Spleen (tissue), 11 donors: ENCODE results near the gene SEMA5A. TPM values are rescaled to one million over a fixed set of nuclear protein-coding genes. Genes with fewer than 3 reads are reported as not detected.

Experiments
- DNase-seq: peaks from one replicate; pipeline ENCODE4 v3.0.0-alpha.2; 2020
- H3K27ac ChIP-seq, 8 donors: fragments of 200-600 bp; sonication (generic) in 7 of 8; 1 replicate in 4 of 8; 2 replicates in 4 of 8; pipeline versions ENCODE4 v1.5.0 to v1.8.0; 2016 to 2021; ENCODE audit warnings: inconsistent platforms in 4 of 8, mild to moderate bottlenecking in 4 of 8, moderate library complexity in 1 of 8
- H3K27me3 ChIP-seq, 7 donors: fragments of 200-600 bp; sonication (generic) in 6 of 7; replicated peaks in 1 of 7; 1 replicate in 4 of 7; 2 replicates in 3 of 7; pipeline versions ENCODE4 v1.5.0 to v1.8.0; 2016 to 2021; ENCODE audit warnings: inconsistent platforms in 3 of 7, mild to moderate bottlenecking in 1 of 7
- H3K36me3 ChIP-seq, 6 donors: fragments of 200-600 bp; sonication (generic) in 5 of 6; 1 replicate in 4 of 6; 2 replicates in 2 of 6; pipeline versions ENCODE4 v1.5.0 to v1.8.0; 2016 to 2021; ENCODE audit warnings: inconsistent platforms in 2 of 6
- H3K4me1 ChIP-seq, 6 donors: fragments of 200-600 bp; sonication (generic) in 5 of 6; 1 replicate in 3 of 6; 2 replicates in 3 of 6; pipeline versions ENCODE4 v1.5.0 to v1.8.0; 2016 to 2021; ENCODE audit warnings: inconsistent platforms in 3 of 6
- H3K4me3 ChIP-seq, 8 donors: fragments of 200-600 bp; sonication (generic) in 7 of 8; 1 replicate in 4 of 8; 2 replicates in 4 of 8; pipeline versions ENCODE4 v1.5.0 to v1.8.0; 2016 to 2021; ENCODE audit warnings: inconsistent platforms in 4 of 8, mild to moderate bottlenecking in 4 of 8, moderate library complexity in 2 of 8
- H3K9me3 ChIP-seq, 8 donors: fragments of 200-600 bp; sonication (generic) in 7 of 8; 1 replicate in 4 of 8; 2 replicates in 4 of 8; pipeline versions ENCODE4 v1.5.0 to v1.8.0; 2016 to 2021; ENCODE audit warnings: inconsistent platforms in 4 of 8
- CTCF ChIP-seq, 11 experiments: fragments of 200-600 bp in 7 of 11; fragments of 450-650 bp in 4 of 11; sonication (generic) in 4 of 11; IDR thresholded peaks in 8 of 11; conservative IDR thresholded peaks in 3 of 11; 1 replicate in 7 of 11; 2 replicates in 4 of 11; pipeline versions ENCODE4 v1.4.0 to v1.8.0; 2016 to 2021; ENCODE audit warnings: antibody characterized with exemption in 11 of 11, inconsistent platforms in 4 of 11, mild to moderate bottlenecking in 1 of 11
- POLR2A ChIP-seq, 3 donors: fragments of 450-650 bp; IDR thresholded peaks; one replicate each; pipeline ENCODE4 v1.5.1; 2017; ENCODE audit warnings: antibody characterized with exemption in 3 of 3, mild to moderate bottlenecking in 1 of 3
- POLR2AphosphoS5 ChIP-seq, 3 donors: sonication (generic); formaldehyde crosslinking; IDR thresholded peaks; one replicate each; pipeline ENCODE4 v1.5.1; 2017; ENCODE audit warnings: antibody characterized with exemption in 3 of 3
- WGBS, 5 donors: extraction: QIAGEN DNeasy Blood & Tissue Kit in 3 of 5; methylation state at CpG; one replicate each; pipeline versions ENCODE4 v1.1.5 to v1.1.7; 2013 to 2018; 5-methylcytosine and 5-hydroxymethylcytosine counted together
- intact Hi-C: fragments of 100-400 bp; cut with DNase I; formaldehyde crosslinking; loops from one replicate; pipeline ENCODE4 v1.15.0; 2023; ENCODE audit warnings: low total_unique reads
- polyA plus RNA-seq, 3 donors: library from polyadenylated mRNA; stranded (reverse); fragments of 200-250 nt; gene quantifications; one replicate each; pipeline ENCODE4 v1.2.1, GENCODE V29; 2013
- total RNA-seq, 7 donors: library from RNA; depleted of rRNA in 3 of 7; stranded (reverse); fragments of >200 nt in 3 of 7; fragmentation: NEBNext Ultra II Directional in 4 of 7; extraction: Animal tissue kit (Norgen Biotek cat#: 25700) in 4 of 7; gene quantifications; one replicate each; pipeline versions ENCODE4 v1.1.0 to v1.2.1, GENCODE V29; 2016 to 2021
- donor health status: healthy with polysubstance abuse.
- donor health status: DM: no; HTN: no; CAD: no; lungs with moderate emphysema.
- donor health status: DM: no; HTN: no; CAD: no.
- donor health status: Bipolar disorder and iron deficiency.
- donor health status: healthy.
- donor health status: DM: no; HTN: no; CAD: no.
- donor health status: DM: yes; HTN: yes; CAD: no.

SEMA5A gene
- total and polyA plus RNA-seq, 10 donors: 1.4 to 30.9 (median 13.1) TPM

GRCh38 chr5:9340085-9340484 lies 205.8 kb downstream of the SEMA5A start:
- Histone ChIP-seq H3K4me3 (no peak overlapping the region), H3K9me3 (no peaks in the 10 kb centered on the region), H3K27me3 (no peaks in the 10 kb centered on the region), H3K36me3 (no peaks in the 10 kb centered on the region), H3K27ac (no peak overlapping the region), H3K4me1 (no peaks in the 10 kb centered on the region)
- WGBS, 5 donors: 74 to 91% (median 85%) methylated on average over 2 of the region's 2 CpGs
- no peak for TF ChIP-seq CTCF (IDR thresholded peaks at IDR 0.05 in 8 of 11, conservative IDR thresholded peaks at IDR 0.05 in 3 of 11)
- TF ChIP-seq POLR2A (IDR thresholded peaks at IDR 0.05): no peak
- TF ChIP-seq POLR2AphosphoS5 (IDR thresholded peaks at IDR 0.05): no peak
- intact Hi-C loops: no loop called here
- no peak for DNase-seq

GRCh38 chr5:9339206-9339818 lies 206.6 kb downstream of the SEMA5A start:
- TF ChIP-seq CTCF (IDR thresholded peaks at IDR 0.05 in 8 of 11, conservative IDR thresholded peaks at IDR 0.05 in 3 of 11): no peak
- no peak for TF ChIP-seq POLR2AphosphoS5 (IDR thresholded peaks at IDR 0.05)
- no peak for TF ChIP-seq POLR2A (IDR thresholded peaks at IDR 0.05)
- intact Hi-C loops: no loop called here
- Histone ChIP-seq H3K4me3 (no peak overlapping the region), H3K4me1 (no peaks in the 10 kb centered on the region), H3K9me3 (no peaks in the 10 kb centered on the region), H3K36me3 (no peaks in the 10 kb centered on the region), H3K27me3 (no peaks in the 10 kb centered on the region), H3K27ac (no peak overlapping the region)
- WGBS, 5 donors: 75 to 83% (median 78%) methylated on average over 3 of the region's 3 CpGs
- no peak for DNase-seq

GRCh38 chr5:9338796-9339195 lies 207.1 kb downstream of the SEMA5A start:
- Histone ChIP-seq H3K27me3 (no peaks in the 10 kb centered on the region), H3K9me3 (no peaks in the 10 kb centered on the region), H3K4me3 (no peak overlapping the region), H3K4me1 (no peaks in the 10 kb centered on the region), H3K36me3 (no peaks in the 10 kb centered on the region), H3K27ac (no peak overlapping the region)
- no peak for TF ChIP-seq POLR2A (IDR thresholded peaks at IDR 0.05)
- no peak for TF ChIP-seq POLR2AphosphoS5 (IDR thresholded peaks at IDR 0.05)
- TF ChIP-seq CTCF (IDR thresholded peaks at IDR 0.05 in 8 of 11, conservative IDR thresholded peaks at IDR 0.05 in 3 of 11): no peak
- DNase-seq: no peak
- WGBS, 5 donors: 66 to 80% (median 69%) methylated on average over 4 of the region's 4 CpGs
- intact Hi-C loops: no loop called here

DNA sequence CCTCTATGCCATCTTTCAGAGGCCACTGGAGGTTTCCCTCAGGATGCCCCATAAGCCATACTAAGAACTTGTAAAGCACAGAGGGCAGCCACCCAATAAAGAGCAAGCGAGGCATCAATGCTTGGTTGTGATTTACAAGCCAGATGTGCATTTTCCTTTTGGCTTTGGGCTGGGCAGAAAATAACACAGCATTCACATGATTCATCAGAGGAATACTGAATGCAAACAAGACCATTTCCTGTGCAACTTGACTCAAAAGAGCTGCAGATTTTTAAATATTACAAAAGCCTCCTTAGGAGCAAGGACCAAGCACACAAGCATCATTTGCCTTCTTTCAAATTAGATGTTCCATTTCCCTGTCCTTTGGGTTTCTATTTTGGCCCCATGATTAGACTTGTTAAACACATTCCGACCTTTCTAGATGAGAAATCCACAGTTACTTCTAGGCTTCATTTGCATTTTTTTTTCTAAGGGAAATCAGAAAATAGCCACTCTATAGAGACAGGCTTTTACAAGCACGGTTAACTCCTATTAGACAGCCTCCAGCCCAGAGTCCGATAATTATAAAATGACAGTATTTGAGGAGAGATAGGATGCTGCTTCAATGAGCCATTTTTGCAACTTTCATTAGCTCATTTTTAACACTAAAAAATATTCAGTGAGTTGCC lies 207.8 kb downstream of the SEMA5A start:
- WGBS, 5 donors: 71 to 82% (median 75%) methylated on average over 4 of the region's 4 CpGs
- Histone ChIP-seq H3K4me3 (no peak overlapping the region), H3K4me1 (no peaks in the 10 kb centered on the region), H3K36me3 (no peaks in the 10 kb centered on the region), H3K27me3 (no peaks in the 10 kb centered on the region), H3K9me3 (no peaks in the 10 kb centered on the region), H3K27ac (no peak overlapping the region)
- TF ChIP-seq CTCF (IDR thresholded peaks at IDR 0.05 in 8 of 11, conservative IDR thresholded peaks at IDR 0.05 in 3 of 11) (no peak), POLR2AphosphoS5 (IDR thresholded peaks at IDR 0.05) (no peak), POLR2A (IDR thresholded peaks at IDR 0.05) (no peak)
- intact Hi-C loops: no loop called here
- DNase-seq: no peak
